ENCODE results near the gene AHR. TPM values are rescaled to one million over a fixed set of nuclear protein-coding genes. Genes with fewer than 3 reads are reported as not detected.
A peak's percentile ranks its signal among the peaks of the same experiment; 100 is the strongest.

Gene AHR
- total and polyA plus RNA-seq, 2 donors (not counting 3 experiments of a cell fraction or from before 2014, with no cell fraction given): 4.8 to 31.8 TPM

- Histone ChIP-seq H3K27me3 (ENCODE audit: control insufficient read depth in 2 of 2, insufficient read depth in 2 of 2, low read length in 2 of 2) (no peaks in the 10 kb centered on the region), H3K9me1 (replicated peaks; ENCODE audit: control insufficient read depth, extremely low read depth, insufficient read depth, low read length) (no peaks in the 10 kb centered on the region), H3K4me3 (replicated peaks in 1 of 3; ENCODE audit: insufficient read depth in 1 of 3, low read depth in 1 of 3, low read length in 3 of 3) (peak overlapping the region in 1 of 3 experiments; percentile 22), H4K20me1 (replicated peaks; ENCODE audit: control insufficient read depth, extremely low read depth, insufficient read depth, low read length) (no peaks in the 10 kb centered on the region), H3K4me2 (ENCODE audit: insufficient read depth, low read length) (peak overlapping the region; percentile 88), H3K36me3 (ENCODE audit: control insufficient read depth in 2 of 2, extremely low read depth in 1 of 2, insufficient read depth in 2 of 2, low read length in 2 of 2) (no peaks in the 10 kb centered on the region), H3K9me3 (replicated peaks; ENCODE audit: control insufficient read depth, insufficient read depth, low read length) (no peaks in the 10 kb centered on the region), H3K27ac (ENCODE audit: insufficient read depth, low read depth, low read length) (peak overlapping the region; percentile 79), H3K4me1 (ENCODE audit: control insufficient read depth, extremely low read depth, insufficient read depth, low read length) (peaks cover 47% of the 10 kb centered on the region), H3K79me2 (ENCODE audit: control insufficient read depth, insufficient read depth, low read length) (peaks cover 76% of the 10 kb centered on the region), H2AFZ (ENCODE audit: low read depth, low read length) (no peak overlapping the region), H3K9ac (replicated peaks; ENCODE audit: extremely low read depth, insufficient read depth, low read length) (no peak overlapping the region)
- POLR2A ChIA-PET: interaction anchor here (0.6 kb wide), 2 partner anchors 65 to 285 kb away, joined by 4 read pairs; no protein-coding TSS in a partner anchor
- intact Hi-C loops (cut with micrococcal nuclease) (loop anchor here (1.0 to 10.0 kb wide), 6 partner anchors 8 to 1039 kb away; no protein-coding TSS in a partner anchor), dilution Hi-C loops (cut with MboI; ENCODE audit: extremely low pct_ligation_motif_present, low sequenced_read_pairs) (loop anchor here (10.0 kb wide), 1 partner anchor 139 kb away; no protein-coding TSS in a partner anchor)
- TF ChIP-seq MYC (IDR thresholded peaks at IDR 0.05; ENCODE audit: low read depth, low read length): no peak
- TF ChIP-seq POLR2A (IDR thresholded peaks at IDR 0.05; ENCODE audit: low read depth, low read length): no peak
- no peak for TF ChIP-seq EZH2 (IDR thresholded peaks at IDR 0.05; ENCODE audit: borderline replicate concordance, low read depth, low read length, severe bottlenecking)
- no peak for TF ChIP-seq POLR2AphosphoS5 (IDR thresholded peaks at IDR 0.05; ENCODE audit: insufficient read depth, low read depth, low read length)
- no peak for TF ChIP-seq MAX (IDR thresholded peaks at IDR 0.05; ENCODE audit: insufficient read depth, insufficient read length)
- TF ChIP-seq JUN (IDR thresholded peaks at IDR 0.05; ENCODE audit: borderline replicate concordance, insufficient read depth, insufficient read length, low read depth): no peak
- TF ChIP-seq CTCF (IDR thresholded peaks at IDR 0.05; ENCODE audit: extremely low read depth in 1 of 2, insufficient read depth in 1 of 2, low read depth in 1 of 2, low read length in 2 of 2): no peak
- TF ChIP-seq FOS (IDR thresholded peaks at IDR 0.05; ENCODE audit: borderline replicate concordance, insufficient read depth, low read length): no peak
- no peak for TF ChIP-seq GATA2 (IDR thresholded peaks at IDR 0.05; ENCODE audit: insufficient read depth, insufficient read length, low read depth, low read length)
- FAIRE-seq: no peak
- no TSS peak for BruUV-seq (replicated peaks)
- no peak for DNase-seq (ENCODE audit: low read depth, low spot score)
- CTCF ChIA-PET: interaction anchor here (0.5 to 2.5 kb wide), 20 partner anchors 25 to 1266 kb away, joined by 3 to 16 read pairs (median 3); partner anchors contain the start of gene AGR3
Measured at GRCh38 chr7:17305387-17306171, 7.1 kb downstream of the AHR start.

Data from endothelial cell of umbilical vein (primary cell).